ENCODE data around the gene CACHD1. TPM values are rescaled to one million over a fixed set of nuclear protein-coding genes. Genes with fewer than 3 reads are reported as not detected.

The CACHD1 gene
- polyA plus RNA-seq, 1 donor from 2014 or later = 12.7 TPM

GRCh38 chr1:64545118-64545843 lies 75.4 kb downstream of the CACHD1 start (continued):
- TF ChIP-seq SMC3 (conservative IDR thresholded peaks at IDR 0.05; ENCODE audit: poor library complexity) = no peak
- no peak for TF ChIP-seq EZH2 (IDR thresholded peaks at IDR 0.05; ENCODE audit: borderline replicate concordance, insufficient read depth, low read length, poor library complexity, severe bottlenecking)
- TF ChIP-seq EP300 (conservative IDR thresholded peaks at IDR 0.05; ENCODE audit: poor library complexity, severe bottlenecking) = no peak

- no peaks in the 10 kb centered on the region for H3K9me3 ChIP-seq (ENCODE audit: low read length)
- H3K27ac ChIP-seq (ENCODE audit: low read length) = no peak overlapping the region
- H3K36me3 ChIP-seq (ENCODE audit: insufficient read depth, low read length) = no peaks in the 10 kb centered on the region
- no peaks in the 10 kb centered on the region for H3K27me3 ChIP-seq (ENCODE audit: insufficient read depth, low read depth, low read length)
- H3K9ac ChIP-seq (ENCODE audit: low read length) = no peak overlapping the region
- H2AFZ ChIP-seq (ENCODE audit: low read depth, low read length) = no peak overlapping the region
- TF ChIP-seq MXI1 (conservative IDR thresholded peaks at IDR 0.05; ENCODE audit: poor library complexity, severe bottlenecking) (no peak), EZH2 (IDR thresholded peaks at IDR 0.05; ENCODE audit: borderline replicate concordance, insufficient read depth, low read length, poor library complexity, severe bottlenecking) (no peak), POLR2AphosphoS5 (IDR thresholded peaks at IDR 0.05) (no peak), TAF1 (IDR thresholded peaks at IDR 0.05; ENCODE audit: low read depth) (no peak), REST (IDR thresholded peaks at IDR 0.05; ENCODE audit: borderline replicate concordance) (no peak), RAD21 (conservative IDR thresholded peaks at IDR 0.05) (no peak), CTCF (IDR thresholded peaks at IDR 0.05; ENCODE audit: poor library complexity, severe bottlenecking) (no peak), SMC3 (conservative IDR thresholded peaks at IDR 0.05; ENCODE audit: poor library complexity) (no peak), EP300 (conservative IDR thresholded peaks at IDR 0.05; ENCODE audit: poor library complexity, severe bottlenecking) (no peak)
- H3F3A ChIP-seq (ENCODE audit: insufficient read depth, low read length, poor library complexity, severe bottlenecking) = no peaks in the 10 kb centered on the region
- no peaks in the 10 kb centered on the region for H3K9me2 ChIP-seq (ENCODE audit: insufficient read depth, low read length)
- no peak overlapping the region for H3K4me3 ChIP-seq (ENCODE audit: low read length)
- peaks cover 6% of the 10 kb centered on the region for H3K79me2 ChIP-seq (replicated peaks; ENCODE audit: insufficient read depth, low read length)
- H3K4me2 ChIP-seq (ENCODE audit: low read length) = no peak overlapping the region
- no peaks in the 10 kb centered on the region for H4K20me1 ChIP-seq (ENCODE audit: insufficient read depth)
Measured at GRCh38 chr1:64546013-64546412, 76.1 kb downstream of the CACHD1 start.

All from neural cell (in vitro differentiated cells).